GM10248 (cell line): ENCODE measurements around the gene RPRD1B.
A peak's percentile ranks its signal among the peaks of the same experiment; 100 is the strongest.

Experiments used
- CTCF ChIA-PET: fragments of 300-600 bp; sonication (Branson Sonifier 250); formaldehyde crosslinking; extraction: SDS; loops from one replicate; lab custom pipeline; 2021; ENCODE audit warnings: antibody characterized with exemption; lab: Yijun Ruan, JAX
- POLR2A ChIA-PET: fragments of 350-650 bp; sonication (Branson Sonifier 250); formaldehyde crosslinking; extraction: SDS; loops from one replicate; lab custom pipeline; 2020; ENCODE audit warnings: antibody characterized with exemption; lab: Yijun Ruan, JAX
- DNase-seq: peaks from one replicate; pipeline ENCODE4 v3.0.0; 2012; ENCODE audit errors: extremely low spot score
- CTCF ChIP-seq: IDR thresholded peaks from 2 replicates; pipeline ENCODE4 v1.5.1; 2012; ENCODE audit warnings: mild to moderate bottlenecking, low read depth; ENCODE audit errors: extremely low read depth, missing control alignments, control extremely low read depth

The RPRD1B gene

GRCh38 chr20:37992802-37993409, 40.6 kb upstream of the RPRD1B start:
- DNase-seq, result peak; percentile 58
- ChIA-PET CTCF (interaction anchor here (0.8 to 5.8 kb wide), 11 partner anchors 9 to 731 kb away, joined by 3 to 54 read pairs (median 6); no protein-coding TSS in a partner anchor), POLR2A (interaction anchor here (0.6 kb wide), 2 partner anchors 746 to 1570 kb away, joined by 3 read pairs; no protein-coding TSS in a partner anchor)
- peak; percentile 30 for TF ChIP-seq CTCF

DNA sequence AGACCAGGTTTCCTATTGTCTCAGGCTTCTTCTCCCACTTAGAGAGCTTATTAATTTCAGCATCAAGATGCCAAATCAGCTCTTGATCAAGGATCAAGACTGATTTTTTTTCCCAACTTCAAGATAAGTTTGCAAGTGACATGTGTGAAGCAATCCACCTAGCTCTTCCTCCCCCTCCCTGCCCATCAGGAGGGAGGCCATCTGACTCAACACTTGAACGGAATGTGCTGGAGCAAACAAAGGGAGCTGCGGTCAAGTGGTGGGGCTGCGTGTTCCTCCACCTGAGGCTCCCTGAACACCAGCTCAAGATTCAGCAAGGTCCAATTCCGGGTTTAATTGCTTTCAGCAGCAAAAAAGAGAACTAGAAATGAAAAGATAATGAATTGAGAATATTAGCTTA, 39.0 kb upstream of the RPRD1B start:
- ChIA-PET POLR2A (no interaction called here), CTCF (interaction anchor here (0.7 to 5.8 kb wide), 10 partner anchors 11 to 527 kb away, joined by 3 to 54 read pairs (median 4); no protein-coding TSS in a partner anchor)
- DNase-seq, result no peak
- TF ChIP-seq CTCF, result no peak

GRCh38 chr20:37995856-37996605, 37.5 kb upstream of the RPRD1B start:
- no peak for TF ChIP-seq CTCF
- no peak for DNase-seq
- ChIA-PET POLR2A (no interaction called here), CTCF (interaction anchor here (0.8 to 5.8 kb wide), 5 partner anchors 10 to 461 kb away, joined by 4 to 54 read pairs (median 6); no protein-coding TSS in a partner anchor)

DNA sequence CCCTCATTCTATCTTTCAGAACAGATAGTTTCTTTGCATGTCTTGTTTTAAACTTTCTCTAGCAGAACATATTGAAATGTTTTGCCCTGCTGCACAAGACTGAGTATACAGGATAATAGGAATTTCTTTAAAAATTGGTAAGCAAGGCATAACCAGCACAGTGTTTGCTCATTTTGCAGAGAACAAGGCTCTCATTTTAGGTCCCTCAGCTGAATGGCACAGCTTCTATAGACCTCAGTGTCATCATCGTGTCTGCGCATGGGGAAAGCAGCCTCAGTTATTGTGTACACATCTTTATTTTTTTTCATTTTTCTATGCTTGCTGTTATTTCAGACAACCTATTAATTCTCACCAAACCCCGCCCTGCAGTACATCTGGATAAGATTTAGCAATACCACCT, 36.0 kb upstream of the RPRD1B start:
- CTCF ChIA-PET, result interaction anchor here (0.9 to 2.1 kb wide), 3 partner anchors 8 to 381 kb away, joined by 3 to 8 read pairs (median 6); no protein-coding TSS in a partner anchor
- POLR2A ChIA-PET, result no interaction called here
- no peak for TF ChIP-seq CTCF
- DNase-seq, result no peak

- POLR2A ChIA-PET, result no interaction called here
- no peak for TF ChIP-seq CTCF
- CTCF ChIA-PET, result interaction anchor here (1.8 to 2.1 kb wide), 2 partner anchors 8 to 19 kb away, joined by 4 to 8 read pairs; no protein-coding TSS in a partner anchor
- no peak for DNase-seq
Measured at GRCh38 chr20:37999526-38000263, 33.9 kb upstream of the RPRD1B start.

DNA sequence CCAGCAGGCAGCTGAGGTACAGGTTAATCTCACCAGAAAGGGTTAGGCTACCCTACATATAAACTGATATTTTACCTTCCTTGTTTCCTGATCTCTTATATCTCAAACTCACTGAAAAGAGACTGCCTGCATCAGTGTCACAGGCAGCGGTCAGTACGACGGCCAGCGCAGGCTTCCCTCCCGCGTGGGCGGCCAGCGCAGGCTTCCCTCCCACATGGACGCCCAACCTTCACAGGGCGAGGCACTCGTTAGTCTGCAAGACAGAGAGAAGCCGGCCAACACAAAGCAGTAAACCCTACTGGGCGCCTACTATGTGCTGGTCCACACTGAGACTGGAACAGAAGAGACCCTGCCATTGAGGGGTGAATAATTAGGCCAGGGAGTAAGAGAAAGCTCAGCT, 33.3 kb upstream of the RPRD1B start:
- DNase-seq, result no peak
- ChIA-PET POLR2A (no interaction called here), CTCF (no interaction called here)
- TF ChIP-seq CTCF, result no peak
